Smooth muscle cell of the brain vasculature (primary cell): Measurements from ENCODE around the gene SLC15A3.

Experiments used
- DNase-seq: peaks from one replicate; pipeline ENCODE4 v3.0.0-alpha.2; 2012; ENCODE audit warnings: low read depth, low spot score

SLC15A3 gene

DNA sequence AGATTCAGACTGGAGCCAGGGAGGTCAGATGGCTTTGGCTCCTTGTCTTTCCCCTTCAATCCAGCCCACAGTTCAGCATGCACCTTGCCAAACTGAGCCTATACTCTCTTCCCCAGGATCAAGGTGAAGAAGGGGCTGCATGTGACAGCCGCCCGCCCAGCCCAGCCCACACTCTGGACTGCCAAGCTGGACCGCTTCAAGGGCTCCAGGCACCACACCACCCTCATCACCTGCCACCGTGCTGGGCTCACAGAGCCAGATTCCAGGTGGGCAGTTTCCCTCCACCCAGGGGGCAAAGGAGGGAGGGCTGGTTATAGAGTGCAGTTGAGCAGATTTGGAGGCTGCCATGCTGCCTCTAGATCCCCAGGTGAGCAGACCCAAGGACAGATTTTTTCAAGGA lies 21.6 kb downstream of the SLC15A3 start:
- no peak for DNase-seq

DNA sequence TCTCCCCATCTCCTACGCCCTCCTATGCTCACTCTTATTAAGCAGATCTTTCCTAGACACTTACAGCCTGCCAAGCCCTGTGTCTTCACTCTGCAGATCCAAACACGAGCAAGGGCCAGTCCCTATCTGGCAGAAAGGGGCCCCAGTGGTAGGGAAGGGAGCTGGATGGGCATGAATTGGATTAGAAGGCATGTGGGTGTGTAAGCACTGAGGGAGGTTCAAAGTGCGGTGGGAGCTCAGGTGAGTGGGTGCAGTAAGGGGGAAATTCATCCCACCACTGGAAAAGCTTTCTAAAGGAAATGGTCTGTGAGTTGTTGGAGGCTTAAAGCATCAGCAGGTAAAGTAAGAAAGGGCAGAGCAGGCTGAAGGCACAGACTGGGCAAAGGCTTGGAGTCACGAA lies 22.2 kb downstream of the SLC15A3 start:
- DNase-seq: no peak

DNA sequence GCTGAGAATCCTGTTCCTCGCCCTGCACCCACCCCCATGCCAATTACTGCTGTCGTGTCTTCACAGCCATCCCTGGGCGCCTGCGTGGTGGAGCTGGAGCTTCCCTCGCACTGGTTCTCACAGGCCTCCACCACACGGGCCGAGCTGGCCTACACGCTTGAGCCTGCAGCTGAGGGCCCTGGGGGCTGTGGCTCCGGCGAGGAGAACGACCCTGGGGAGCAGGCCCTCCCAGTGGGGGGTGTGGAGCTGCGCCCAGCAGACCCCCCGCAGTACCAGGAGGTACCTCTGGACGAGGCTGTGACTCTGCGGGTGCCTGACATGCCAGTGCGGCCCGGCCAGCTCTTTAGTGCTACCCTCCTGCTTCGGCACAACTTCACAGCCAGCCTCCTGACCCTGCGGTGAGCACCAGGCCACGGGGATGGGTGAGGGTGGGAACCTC lies 23.4 kb downstream of the SLC15A3 start:
- no peak for DNase-seq

DNA sequence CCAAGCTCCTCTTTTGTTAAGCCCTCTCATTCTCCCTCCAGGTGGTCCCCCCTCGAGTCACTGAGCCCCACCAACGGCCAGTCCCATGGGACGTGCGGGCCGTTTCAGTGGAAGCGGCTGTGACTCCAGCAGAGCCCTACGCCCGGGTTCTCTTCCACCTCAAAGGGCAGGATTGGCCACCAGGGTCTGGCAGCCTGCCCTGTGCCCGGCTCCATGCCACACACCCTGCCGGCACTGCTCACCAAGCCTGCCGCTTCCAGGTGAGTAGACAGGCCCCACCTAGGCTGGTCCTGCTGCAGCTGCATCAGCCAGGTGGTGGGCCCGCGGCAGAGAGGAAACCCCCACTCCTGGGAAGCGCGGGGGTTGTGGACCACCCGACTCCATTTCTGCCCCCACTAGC lies 24.4 kb downstream of the SLC15A3 start:
- DNase-seq: no peak

DNA sequence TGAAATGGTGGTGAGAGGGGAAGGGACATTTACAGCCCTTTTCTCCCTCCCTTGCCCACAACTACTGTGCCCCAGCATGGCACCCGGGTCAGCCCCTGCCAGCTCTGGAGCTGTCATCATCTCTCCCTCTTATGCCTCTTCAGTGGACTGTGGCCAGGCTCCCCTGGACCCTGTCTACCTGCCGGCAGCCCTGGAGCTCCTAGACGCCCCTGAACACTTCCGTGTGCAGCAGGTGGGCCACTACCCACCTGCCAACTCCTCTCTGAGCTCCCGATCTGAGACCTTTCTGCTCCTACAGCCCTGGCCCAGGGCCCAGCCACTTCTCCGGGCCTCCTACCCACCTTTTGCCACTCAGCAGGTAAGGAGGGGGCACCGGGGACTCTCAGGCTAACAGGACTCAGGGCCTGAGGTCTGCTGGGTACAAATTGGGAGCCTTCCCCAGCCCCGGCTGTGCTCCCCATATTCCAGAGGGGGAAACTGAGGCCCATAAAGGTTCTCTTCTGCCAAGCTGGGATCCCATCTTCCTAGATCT lies 24.8 kb downstream of the SLC15A3 start:
- DNase-seq: no peak

DNA sequence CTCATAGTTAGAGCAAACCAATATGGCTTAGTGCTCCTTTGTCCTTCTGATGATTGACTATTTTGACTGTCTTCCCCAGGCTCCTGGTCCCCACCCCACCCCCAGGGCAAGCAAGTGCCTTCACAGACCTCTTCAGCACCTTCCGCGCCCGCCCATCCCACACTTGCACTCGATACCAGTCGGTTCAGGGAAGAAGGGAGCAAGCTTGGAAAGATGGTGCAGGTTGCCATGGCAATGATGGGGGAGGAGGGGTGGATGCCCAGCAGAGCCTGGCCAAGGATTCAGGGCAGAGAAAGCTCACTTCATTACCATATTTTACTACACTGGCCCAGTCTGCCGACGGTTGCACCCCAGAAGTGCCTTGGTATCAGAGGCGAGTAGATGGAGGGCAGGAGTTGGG lies 25.5 kb downstream of the SLC15A3 start:
- no peak for DNase-seq

DNA sequence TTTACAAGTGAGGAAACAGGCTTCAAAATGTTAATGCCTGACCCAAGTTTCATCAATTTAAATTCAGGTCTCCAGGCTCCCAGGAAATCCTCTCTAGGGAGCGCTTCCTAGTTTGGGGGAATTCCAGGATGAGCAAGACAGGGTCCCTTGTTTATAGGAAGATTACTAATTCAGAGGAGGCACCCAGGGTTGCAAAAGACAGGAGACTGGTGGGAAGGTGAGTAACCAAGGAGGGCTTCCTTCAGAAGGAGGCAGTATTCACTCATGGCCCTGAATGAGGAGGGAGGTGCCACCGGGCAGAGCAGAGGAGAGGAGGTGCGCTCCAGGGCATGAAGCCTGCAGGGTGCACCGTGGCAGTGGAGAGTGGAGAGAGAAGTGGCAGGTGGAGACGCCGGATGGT lies 26.1 kb downstream of the SLC15A3 start:
- no peak for DNase-seq

DNA sequence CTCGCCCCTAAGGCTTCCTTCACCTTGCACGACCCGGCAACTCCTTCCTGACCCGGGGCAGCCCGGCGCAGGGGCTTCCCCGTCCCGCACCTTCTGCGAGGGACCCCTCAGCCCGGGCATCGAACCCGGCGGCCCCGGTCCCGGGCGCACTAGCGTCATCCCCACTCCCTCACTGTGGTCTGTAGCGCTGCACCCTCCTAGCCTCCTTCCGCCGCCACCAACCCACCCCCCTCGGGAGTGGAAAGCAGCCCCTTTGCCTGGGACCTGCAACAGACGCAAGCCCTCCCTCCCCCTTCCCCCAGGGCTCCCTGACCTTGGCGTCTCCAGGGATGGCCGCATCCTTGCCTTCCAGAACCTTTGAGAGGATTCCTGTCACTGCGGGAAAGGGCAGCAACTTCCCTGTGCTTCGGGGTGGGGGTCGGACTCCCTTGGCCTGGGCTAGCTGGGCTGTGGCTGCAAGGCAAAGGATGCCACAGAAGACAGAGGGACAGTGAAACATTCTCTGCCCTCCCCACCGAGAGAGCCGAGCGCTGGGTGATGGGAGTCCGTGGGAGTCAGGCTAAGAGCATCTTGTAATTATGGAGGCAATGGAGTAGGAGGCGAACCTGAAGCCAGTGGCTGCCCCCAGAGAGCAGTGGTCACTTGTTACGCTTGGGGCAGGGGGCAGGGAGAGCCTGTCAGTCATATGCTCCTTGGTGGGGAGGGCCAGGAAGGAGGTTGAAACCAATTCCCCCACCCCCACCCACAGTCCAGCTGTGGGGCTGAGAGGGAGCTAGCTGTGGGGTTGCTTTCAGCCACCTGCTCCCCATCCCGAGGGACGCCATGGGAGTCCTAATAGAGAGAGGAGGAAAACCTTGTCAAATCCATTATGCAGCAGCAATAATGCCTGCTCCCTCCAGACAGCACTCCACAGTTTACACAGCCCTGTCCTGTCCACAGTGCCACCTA lies 26.8 kb downstream of the SLC15A3 start:
- no peak for DNase-seq

DNA sequence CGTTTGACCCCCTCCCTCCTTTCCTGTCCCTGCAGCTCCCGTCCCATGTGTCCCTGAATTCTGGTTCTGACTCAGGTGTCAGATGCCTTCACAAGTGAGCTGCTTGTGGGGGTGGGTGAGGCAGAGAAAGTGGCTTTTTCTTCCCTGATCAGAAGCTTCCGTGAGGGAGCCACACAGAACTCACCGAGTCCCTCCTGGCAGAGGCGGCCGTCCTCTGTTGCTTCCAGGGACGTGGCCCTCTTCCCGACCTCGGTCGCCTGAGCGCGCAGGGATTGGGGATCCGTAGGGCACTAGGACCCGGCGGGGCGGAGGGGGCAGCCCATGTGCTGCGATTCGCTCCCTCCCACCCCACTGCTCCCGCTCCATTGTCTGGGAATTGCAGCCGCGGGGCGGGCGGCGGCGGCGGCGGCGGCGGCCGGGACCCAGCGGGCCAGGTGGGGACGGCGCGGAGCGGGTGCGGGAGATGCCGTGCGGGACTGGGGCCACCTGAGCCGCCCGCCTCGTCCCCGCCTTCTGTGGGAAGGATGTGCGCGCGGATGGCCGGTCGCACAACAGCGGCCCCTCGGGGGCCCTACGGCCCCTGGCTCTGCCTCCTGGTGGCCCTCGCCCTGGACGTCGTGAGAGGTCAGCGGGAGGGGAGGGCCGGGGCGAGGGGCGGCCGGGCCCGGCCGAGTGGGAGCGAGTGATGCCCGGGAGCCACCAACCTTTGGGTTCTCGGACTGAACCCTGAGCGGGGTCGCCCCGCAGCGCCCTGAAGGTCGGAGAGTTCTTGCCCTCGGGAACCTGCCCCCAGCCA lies 27.7 kb downstream of the SLC15A3 start, which contains the start of gene TMEM132A:
Gene TMEM132A (plus strand): TSS at position 351 of the 796 bp plus-strand sequence. CDS start 174 bp downstream, at position 525.
- DNase-seq: no peak

DNA sequence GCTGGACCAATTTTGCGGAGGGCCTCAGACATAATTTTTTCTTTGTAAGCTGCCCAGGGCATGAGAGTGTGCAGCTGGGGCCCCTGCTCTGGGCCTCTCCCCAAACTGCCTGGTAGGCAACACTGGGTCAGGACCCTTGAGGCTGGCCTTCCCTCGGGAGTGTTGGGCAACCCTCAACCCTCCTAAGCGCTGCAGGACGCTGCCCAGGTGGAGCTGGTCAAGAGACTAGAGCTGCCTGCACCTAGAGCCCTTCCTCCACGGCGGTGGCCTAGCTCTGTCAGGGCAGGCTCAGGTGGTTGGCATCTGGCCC lies 28.2 kb downstream of the SLC15A3 start:
- DNase-seq: no peak

DNA sequence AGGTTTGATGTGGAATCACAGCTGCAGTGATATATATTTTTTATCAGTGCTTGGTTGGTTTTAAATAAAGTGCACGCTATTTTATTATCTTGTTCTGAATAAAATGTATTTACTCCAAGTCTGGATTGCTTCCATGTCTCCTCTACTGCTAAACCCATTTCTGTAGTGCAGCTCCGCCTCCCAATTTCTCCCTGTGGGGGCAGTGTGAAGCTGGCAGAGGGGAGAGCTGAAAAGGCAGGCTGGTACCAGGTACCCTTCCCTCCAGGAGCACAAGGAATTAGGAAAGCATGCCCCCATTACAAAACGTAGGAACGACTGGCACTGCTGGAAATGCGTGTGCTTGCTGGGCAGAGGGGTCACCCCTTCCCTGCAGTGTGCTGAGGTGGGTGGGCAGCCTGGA lies 28.6 kb downstream of the SLC15A3 start:
- no peak for DNase-seq

DNA sequence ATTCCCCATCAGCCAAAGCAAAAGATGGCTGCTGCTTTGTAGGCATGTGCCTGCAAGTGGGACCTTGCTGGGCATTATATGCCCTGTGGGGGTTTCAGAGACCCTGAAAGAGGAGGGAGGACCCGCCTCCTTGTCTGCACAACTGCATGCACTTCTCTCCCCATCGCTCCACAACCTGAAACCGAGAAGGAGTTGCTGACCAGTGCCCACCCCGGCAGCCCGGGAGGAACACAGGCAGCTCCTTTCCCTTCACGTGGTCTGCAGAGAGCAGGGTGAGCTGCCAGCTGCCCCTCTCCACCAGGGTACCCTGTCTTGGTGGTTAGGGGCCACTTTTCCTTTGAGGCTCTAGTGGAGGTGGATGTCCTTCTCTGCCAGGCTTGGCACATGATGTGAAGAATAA lies 29.1 kb downstream of the SLC15A3 start:
- no peak for DNase-seq

DNA sequence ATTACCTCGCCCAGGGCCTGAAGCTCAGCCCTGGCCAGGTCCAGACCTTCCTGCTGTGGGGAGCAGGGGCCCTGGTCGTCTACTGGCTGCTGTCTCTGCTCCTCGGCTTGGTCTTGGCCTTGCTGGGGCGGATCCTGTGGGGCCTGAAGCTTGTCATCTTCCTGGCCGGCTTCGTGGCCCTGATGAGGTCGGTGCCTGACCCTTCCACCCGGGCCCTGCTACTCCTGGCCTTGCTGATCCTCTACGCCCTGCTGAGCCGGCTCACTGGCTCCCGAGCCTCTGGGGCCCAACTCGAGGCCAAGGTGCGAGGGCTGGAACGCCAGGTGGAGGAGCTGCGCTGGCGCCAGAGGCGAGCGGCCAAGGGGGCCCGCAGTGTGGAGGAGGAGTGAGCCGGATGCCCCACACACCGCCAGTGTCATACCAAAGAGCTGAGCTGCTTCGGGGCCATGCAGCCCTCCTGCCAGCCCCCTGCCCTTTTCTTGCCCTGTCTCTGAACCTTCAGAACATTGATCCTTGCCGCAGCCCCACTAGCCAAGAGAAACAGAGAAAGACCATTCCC lies 30.1 kb downstream of the SLC15A3 start:
- DNase-seq: no peak

DNA sequence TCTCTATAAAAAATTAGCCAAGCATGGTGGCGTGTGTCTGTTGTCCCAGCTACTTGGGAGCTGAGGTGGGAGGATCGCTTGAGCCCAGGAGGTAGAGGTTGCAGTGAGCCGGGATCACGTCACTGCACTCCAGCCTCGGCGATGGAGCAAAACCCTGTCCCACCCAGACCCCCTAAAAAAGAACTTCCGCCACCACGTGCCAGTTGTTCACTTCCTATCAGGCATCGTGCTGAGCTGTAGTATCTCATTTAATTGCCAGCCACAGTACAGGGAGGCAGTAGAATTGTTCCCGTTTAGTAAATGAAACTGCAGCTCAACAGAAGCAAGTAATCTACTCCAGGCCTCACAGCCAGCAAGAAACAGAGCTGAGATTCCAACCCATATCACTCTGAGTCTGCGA lies 30.7 kb downstream of the SLC15A3 start:
- no peak for DNase-seq

DNA sequence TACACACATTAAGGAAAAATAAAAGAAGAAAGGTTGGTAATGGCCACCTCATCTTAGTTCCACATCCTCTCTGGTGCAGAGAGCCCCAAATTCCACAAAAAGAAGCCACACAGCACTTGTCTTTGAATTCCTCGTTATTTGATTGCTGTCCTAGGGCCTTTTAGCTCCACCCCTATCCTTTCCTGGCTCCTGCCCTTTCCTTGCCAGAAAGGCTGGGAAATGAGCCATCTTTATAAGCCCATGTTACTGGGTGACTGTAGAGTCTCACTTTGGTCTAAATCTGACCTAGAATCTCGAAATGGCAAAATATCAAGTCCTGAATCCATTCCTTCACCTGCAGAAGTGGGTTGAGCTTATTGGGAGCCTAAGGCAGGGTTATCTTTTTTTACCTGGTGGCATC lies 32.0 kb downstream of the SLC15A3 start:
- DNase-seq: no peak

DNA sequence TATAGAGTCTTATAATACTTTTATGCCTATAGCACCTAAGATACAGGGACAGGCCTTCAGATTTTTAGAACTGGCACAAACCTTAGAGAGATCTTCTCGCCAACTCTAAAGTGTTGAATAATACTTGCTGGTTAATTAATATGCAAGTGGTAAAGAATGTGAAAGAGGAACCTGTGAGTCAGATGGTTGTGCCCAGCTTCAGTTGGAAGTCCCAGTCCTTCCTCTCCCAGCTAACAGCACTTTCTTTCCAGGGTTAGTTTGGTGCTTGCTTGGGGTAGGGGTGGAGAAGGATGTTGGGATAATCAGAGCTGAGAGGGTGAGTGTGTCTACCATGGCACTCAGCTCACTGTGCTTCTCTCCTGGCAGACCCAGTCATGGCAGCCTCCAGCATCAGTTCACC lies 32.7 kb downstream of the SLC15A3 start:
- DNase-seq: no peak

DNA sequence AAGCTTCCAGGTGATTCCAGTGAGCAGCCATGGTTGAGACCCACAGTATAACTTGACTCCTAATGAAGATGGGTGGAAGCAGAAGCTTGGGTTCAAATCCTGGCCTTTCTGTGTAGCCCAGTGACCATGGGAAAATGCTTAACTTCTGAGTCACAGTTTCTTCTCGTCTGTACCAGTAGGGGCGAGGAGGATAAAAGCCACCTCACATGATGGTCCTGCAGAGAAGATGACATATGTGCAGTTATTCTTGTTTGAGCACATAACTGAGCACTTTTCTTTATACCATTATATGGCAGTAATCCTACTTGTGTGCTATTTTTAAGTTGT lies 33.1 kb downstream of the SLC15A3 start:
- no peak for DNase-seq

DNA sequence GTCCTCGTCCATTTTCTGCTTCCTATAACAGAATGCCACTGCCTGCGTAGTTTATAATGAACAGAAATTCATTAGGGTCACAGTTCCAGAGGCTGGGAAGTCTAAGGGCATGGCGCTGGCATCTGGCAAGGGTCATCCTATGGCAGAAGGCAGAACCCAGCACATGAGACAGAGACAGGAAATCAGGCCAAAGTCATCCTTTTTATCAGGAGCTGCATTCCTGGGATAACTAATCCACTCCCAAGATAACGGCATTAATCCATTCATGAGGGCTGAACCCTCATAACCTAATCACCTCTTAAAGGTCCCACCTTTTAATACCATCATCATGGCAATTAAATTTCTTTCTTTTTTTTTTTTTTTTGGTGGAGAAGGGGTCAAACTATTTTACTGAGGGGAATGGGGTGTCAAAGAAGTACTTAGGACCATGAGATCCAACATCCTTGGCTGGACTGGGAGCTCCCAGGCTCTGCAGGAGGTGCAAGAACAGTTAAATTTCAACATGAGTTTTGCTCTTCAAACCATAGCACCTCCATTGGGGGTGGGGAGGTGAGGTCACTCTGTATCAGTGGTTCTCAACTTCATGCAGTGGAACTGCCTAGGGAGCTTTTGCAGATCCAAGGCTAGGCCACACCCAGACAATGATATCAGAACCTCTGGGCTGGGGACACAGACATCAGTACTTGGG lies 33.6 kb downstream of the SLC15A3 start:
- no peak for DNase-seq

DNA sequence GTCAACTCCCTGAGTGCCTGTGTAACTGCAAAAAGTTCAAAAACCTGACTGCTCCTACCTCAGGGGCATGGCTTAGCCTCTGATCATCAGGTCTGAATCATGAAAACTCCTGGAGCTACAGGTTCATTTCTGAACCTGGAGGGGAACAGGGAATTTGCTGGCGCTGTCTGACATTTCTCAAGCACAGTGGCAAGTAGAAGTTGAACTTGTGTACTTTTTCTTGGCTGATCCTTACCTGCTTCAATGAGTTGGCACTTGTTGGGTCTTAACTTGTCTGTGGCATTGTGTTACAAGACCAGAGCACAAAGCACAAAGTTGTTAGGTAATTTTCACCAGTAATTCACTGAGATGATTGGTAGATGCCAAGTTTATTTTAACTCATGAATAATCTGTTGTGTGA lies 34.7 kb downstream of the SLC15A3 start:
- no peak for DNase-seq

DNA sequence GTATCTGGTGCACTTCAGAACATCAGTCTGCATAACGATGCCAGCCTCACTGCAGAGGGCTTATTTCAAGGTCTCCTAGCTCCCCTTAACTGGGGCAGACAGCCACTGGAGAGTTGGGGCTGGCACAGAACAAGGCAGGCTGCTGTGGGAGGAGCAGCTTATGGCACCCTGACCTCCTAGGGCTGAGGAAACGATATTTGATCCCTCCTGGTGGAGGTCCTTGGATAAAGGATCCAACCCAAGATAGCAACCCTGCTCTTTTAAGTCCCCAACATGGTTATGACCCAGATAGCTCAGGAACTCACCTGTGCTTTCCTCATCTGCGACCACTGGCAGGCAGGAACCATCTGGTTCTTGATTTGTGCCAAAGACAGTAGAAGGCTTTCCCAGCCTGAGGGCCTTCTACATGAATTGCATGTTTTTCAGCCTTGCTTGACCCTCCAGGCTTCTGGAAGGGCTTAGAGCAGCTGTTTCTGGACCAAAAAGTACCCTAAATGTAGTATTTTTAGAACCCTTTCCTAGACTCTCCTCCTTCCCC lies 35.2 kb downstream of the SLC15A3 start:
- DNase-seq: no peak

DNA sequence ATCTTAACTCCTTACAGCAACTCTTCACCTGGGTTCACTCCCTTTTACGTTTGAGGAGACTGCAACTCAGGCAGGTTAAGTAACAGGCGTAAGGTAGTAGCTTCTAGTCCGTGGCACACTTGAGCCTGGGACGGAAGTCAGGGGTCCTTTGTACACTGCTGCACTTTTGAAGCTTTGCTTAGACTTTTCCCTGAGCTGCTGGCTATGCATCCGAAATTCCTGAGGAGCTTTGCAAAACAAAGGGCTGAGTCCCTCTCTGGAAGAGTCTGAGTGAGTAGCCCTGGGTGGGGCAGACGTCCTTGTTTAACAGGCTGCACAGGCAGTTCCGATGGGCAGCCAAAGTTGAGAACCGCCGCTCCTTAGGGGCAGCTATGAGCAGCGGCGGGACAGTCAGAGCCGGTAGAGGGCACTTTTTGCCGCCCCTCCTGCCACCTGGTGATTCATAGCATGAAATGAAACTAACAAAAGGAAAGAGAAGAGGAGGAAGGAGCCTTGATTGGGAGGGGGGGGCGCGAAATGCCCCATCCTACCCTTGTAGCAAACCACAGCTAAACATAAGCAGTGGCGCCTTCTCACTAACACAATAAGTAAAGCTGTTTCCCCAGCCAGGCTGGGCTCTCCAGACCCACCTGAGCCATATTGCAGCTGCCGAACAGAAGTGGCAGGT lies 36.6 kb downstream of the SLC15A3 start:
- DNase-seq: no peak
